NCI-H1048 (cell line): ENCODE measurements around the gene PCSK5.
"Not testable (repeated sequence)": the region's sequence is repeated elsewhere in the genome, so short reads cannot be mapped to it uniquely, and the experiment has no call there.

Experiments
- DNase-seq: peaks from one replicate; lab custom pipeline; 2025; lab: John Stamatoyannopoulos, UW

PCSK5 gene

DNA sequence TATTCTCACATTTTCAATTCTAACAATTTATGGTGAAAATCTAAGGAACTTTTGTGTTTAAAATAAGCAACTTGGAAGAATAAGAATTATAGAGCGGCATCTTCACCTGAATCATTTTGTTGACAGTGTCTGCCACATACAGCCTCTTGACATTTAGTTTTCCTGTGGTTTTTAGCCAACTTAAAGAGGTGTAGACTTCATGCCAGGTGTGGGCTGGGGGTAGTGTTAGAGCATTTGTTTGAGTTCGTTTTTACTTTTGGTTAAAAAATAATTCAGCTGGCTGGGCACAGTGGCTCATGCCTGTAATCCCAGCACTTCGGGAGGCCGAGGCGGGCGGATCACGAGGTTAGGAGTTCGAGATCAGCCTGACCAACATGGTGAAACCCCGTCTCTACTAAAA lies 72.8 kb downstream of the PCSK5 start:
- not testable (repeated sequence) for DNase-seq

DNA sequence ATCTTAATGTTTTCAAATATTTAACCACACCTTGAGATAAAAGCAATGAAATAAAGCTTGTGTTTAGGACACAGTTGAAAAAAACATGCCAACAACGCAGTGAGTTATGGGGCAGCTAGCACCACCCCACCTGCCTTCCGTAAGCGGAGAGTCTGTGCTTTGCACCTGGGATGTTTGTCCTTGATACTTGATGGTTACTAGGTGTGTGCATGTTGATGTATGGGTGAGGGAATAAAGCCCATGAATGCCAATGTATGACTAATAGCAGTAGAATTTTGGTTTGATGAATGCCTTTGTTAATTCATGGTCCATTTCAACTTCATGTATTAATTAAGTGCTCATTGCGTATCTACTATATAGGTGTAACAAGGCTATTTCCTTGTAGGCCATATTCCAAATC lies 74.0 kb downstream of the PCSK5 start:
- no peak for DNase-seq

DNA sequence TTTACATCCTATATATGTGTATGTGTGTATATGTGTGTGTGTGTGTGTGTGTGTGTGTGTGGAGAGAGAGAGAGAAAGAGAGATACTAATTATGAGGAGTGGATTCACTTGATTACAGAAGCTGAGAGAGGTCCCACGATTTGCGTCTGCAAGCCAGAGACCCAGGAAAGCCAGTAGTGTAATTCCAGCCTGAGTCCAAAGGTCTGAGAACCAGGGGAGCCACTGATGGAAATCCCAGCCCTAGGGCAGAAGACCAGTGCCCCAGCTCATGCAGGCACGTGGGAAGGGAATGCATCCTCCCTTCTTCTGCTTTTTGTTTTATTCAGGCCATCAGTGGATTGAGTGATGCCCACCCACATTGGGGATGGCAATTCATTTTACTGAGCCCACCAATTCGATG lies 74.8 kb downstream of the PCSK5 start:
- DNase-seq = no peak

DNA sequence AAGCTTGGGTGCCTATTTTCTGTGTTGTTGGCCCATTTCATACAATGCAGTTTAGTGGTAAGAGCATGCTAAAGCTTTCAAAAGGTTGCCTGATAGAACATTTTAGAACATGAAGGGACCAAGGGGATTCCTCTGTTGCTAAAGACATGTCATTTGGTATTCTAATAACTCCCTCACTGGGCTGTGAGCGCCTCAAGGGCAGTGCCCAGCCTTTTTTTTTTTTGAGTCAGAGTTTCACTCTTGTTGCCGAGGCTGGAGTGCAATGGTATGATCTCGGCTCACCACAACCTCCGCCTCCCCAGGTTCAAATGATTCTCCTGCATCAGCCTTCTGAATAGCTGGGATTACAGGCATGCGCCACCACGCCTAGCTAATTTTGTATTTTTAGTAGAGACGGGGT lies 77.1 kb downstream of the PCSK5 start:
- no peak for DNase-seq

DNA sequence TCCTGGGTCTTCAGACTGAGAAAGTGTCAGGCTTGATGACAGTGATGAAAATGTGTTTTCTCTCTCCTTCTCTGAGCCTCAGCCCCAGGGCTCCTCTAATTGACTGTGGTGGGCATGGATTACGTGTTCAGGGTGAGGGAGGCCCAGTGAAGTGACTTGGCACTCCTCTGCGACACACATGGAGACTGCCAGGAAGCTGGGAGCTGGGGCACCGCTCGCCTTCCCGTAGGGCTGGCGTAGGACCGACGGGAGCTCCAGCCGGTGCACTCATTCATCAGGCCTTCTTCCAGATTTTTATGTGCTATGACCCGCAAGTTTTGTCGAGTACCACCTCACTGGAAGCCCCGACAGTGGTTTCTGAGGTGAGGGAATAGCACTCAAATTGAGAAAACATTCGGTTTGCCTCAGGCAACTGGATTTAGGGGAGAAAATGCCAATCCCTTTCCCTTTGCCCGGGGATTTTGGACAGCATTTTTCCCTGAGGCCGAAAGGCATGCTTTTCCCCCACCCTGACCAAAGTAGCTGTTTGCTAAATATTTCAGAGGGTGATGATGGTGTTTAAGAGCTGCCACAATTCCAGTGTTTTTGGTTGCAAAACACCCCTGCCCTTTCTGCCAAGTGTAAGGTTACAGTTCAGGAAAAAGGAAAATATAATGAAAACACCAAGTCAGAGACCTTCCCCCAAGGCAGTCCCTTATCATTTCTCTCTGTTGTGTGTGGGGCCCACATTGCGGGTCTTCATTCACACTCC lies 83.7 kb downstream of the PCSK5 start:
- no peak for DNase-seq

DNA sequence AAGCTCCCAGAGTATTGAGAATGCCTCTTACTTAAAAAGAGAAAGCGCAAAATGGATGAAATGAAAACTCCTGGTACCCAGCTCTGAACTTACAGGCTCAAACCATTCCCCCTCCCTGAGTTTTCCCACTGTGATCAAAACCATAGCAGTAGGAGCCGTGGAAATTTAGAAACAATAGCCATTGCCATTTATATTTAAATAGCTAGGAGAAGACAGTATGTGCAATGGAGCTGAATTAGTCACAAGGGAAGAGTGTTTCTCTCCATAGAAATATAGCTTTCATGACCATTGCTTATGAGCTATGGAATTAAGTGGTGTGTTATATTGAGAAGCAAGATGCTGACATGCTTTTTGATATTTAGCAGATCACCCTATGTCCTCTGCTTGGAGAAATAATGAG lies 84.6 kb downstream of the PCSK5 start:
- DNase-seq = no peak

DNA sequence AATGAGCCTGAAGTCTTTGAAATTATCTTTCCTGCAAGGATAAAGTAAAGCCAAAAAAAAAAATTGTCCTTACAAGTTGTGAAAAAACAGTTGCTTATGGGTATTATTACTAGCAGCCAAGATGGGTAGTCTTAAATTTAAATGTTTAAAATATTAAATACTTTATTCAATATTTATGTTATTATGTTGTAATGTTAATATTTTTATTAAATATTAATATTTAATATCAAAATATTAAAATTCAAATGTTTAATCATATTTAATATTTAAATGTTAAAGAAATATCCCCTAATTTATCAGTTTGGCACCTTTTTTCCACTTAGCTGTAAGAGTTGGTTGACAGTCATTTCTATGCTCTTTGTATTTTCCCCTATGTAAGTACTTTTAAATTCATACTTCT lies 86.1 kb downstream of the PCSK5 start:
- DNase-seq = no peak

DNA sequence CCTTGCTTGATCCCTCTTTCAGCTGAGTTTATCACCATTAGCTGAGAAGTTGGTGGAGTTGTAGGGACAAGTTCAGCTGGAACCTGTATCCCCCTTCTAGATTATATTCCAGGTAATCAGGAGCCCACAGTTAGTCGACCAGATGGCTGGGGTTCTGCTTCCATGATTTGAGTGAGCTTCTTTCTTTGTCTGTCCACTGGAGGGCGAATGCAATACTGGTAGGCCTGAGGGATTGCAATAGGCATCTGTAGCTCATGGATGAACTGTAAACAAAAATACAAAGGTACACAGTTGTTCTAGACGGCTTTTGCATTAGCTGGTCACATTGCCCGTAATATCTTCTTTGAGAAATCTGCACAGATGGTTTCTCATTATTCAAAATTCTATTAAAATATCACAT lies 88.9 kb downstream of the PCSK5 start:
- no peak for DNase-seq

DNA sequence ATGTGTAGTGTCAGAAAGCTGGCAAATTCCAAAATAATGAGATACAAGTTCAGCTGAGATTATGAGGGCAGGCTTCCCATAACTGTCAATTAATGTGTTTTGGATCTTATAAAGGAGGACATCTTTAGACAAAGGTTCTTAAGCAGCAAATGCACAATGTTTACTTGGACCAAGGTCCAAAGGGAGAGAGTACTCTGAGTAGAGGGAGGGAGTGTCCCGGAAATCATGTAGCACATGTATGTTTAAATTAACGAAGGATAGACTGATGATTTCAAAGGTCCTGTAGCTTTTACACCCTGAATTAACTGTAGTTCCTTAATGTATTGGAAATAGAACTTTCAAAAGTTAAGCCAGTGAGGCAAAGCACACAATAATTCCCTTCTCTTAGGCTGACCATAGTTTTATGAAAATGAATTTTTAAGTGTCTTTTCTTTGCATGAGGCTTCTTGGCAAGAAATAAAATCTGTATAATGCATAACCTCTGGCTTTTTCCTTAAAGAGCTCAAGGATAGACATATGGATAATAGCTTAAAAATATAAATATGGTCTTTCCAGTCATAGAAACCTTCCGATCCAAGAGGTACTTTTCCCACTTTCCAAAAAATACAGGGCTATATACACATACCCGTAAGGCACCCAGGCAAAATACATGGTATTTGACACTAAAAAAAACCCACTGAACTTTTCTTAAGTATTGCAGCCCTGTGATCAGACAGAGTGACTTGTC lies 93.0 kb downstream of the PCSK5 start:
- DNase-seq = no peak

DNA sequence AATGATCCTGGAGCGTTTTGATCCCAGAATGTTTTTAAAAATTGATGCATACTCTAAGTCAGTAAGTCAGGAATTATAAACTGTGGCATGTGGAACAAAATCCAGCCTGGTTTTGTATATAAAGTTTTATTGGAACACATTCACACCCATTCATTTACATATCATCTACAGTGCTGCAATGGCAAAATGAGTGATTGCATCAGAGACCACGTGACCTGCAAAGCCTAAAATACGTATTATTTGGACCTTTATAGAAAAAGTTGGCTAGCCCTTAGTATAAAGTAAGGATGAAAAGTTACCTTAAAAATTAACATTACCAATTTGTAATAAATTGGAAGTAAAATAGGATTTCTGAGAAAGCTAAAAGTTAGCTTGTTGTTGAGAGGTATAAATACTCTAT lies 95.0 kb downstream of the PCSK5 start:
- DNase-seq = no peak

DNA sequence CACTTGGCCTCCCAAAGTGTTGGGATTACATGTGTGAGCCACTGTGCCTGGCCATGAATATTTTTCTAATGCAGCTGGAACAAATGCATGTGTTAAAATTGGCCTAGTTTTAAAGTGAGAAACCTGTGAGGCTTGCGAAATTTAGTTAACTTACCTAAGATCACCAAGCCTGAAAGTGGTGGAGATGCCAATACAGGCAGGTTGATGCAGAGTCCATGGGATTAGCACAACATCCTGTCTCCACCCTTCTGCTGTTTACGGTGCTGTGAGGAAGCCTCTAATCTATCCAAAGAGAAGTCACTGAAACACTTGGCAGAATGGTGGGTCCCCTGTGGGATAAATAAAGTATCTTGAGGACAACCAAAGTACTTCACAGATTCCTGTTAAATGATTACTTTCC lies 98.2 kb downstream of the PCSK5 start:
- no peak for DNase-seq

DNA sequence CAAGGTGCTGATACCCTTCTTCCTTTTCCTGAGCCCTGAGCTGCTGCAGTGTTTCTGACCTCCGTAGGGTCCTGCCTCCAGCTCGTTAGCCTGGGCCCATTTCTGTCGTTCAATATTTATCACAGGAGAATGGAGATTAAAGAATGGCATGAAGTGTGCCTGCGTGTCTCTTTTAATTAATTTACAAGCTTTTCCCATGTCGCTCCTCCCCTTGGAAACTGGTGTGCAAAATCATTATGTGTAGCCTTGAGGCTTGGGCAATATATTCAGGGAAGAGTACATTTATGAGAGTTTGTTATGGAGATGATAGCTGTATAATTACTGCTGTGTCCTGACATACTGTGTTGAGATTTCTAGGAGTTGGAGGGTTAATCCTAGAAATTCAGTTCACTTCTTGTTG lies 99.7 kb downstream of the PCSK5 start:
- no peak for DNase-seq

DNA sequence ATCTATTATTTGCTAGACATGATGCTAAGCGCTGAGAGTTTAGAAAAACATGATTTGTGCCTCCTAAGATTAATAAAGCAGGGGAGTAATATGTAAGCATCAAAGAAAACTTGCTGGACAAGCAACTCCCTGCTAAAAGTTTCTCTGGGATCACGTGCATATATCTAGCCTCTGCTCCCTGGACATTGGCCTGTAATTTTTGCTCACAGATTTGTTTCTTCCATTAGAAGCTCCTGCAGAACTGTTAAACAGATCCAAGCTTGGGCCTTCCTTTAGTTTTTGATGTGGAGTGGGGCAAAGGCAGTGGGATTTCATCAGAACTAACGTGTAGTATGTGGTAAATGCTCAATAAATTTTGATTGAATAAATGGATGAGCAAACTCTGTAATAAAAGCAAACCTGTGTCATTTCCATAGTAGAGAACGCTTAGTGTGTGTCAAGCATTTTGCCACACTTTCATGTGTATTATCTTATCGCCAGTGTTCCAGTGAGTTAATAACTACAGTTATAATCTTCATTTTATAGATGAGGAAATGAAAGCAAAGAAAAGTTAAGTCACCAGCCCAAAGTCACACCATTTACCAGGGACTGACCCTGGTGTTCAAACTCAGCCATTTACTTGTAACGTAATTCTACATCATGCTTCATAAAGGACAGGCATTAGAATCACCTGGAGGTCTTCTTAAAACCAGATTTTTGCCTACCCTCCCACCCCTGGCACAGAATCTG lies 100.3 kb downstream of the PCSK5 start:
- no peak for DNase-seq

DNA sequence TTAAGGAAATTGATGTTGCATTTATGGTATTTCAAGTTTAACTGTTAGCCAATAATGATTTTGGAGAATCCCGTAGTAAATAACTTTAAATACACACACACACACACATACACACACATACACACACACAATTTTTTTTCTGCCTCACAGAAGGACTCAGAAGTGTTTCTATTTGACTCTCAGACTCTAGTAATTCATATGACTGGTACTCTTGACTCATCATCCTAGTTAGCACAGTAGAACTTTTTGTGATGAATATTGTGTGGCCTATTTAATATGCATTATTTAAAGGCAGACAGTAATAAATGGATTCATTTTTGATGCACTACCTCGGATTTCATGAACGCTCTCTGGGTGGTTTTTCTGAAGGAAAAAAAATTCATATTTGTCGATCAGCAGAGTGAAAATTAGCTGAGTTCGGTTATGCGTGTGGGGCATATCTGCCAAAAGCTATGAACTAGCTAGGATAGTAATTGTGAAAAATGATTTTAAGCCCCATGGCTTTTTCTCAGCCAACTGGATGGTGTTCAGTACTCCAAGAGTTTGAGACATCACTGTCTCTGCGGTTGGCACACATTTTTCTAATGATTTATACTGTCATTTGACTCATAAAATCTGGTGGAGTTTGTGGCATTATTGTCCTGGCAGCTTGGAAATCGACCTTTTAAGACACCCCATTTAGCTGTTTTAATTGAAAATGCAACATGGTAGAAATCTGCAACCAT lies 102.2 kb downstream of the PCSK5 start:
- no peak for DNase-seq

DNA sequence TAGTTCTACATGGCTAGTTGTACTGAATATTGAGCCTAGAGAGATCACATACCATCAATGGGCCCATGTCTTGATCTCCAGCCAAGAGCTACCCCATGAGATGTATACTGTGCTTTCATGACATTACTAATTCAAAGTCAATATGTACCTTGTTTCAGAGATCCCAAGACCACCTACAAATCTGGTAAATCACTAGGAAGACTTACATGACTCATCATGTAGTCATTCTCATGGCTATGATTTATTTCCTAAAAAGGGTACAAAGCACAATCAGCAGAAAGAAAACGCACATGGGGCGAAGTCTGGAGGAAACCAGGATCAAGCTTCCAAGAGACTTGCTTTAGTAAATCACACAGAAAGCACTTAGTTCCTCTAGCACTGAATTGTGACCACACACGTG lies 103.0 kb downstream of the PCSK5 start:
- DNase-seq = no peak

DNA sequence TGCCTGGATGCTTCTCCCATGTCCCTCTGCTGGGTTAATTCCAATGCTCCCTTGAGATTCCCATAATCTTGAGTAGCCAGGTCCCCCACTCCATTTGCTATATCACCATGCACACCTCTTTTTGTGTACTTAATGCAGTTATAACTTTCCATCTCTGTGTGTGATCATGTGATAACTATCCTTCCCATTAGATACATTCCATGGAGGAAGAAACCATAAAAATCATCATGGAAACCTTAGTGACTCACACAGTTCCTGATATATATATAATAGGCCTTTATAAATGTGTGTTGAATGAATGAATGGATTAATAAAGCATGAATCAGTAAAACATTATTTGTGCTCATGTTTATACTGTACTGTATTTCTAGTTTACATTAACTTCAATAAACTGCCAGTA lies 104.6 kb downstream of the PCSK5 start:
- DNase-seq = no peak

DNA sequence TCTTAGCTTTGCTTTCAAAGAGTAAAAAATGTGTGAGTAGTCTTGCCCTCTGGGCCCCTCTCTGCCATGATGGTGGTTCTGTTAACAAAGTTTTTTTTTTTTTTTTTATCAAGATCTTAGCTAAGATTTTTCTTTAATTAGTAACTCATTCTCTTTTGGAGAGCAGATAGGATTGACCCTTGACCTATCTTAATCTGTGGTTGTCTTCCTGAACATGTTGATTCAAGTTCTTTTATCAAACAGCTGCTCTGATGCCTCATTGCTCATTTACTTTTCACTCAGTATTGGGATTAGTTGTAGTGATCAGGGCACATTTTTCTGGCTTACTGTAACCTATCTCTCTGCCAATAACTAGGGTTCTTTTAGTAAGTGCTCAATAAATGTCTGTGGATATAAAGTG lies 106.3 kb downstream of the PCSK5 start:
- DNase-seq = no peak

DNA sequence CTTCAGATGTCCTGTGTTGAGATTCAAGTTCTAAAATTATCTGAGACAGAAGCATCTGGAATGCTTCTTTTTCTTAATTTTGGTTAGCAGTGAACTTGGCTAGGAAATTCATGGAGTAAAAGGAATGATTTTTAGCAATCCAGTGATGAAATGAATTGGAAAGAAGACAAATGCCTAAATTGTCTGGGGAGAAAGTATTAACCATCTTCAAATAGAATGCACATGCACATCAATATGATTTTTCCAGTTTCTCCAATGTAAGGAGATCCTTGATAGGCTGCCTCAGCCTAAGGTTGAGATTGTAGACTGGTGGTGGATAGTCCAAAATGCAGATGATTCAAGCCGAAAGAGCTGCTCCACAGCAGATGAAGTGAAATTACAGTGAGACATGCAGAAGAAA lies 106.7 kb downstream of the PCSK5 start:
- no peak for DNase-seq

DNA sequence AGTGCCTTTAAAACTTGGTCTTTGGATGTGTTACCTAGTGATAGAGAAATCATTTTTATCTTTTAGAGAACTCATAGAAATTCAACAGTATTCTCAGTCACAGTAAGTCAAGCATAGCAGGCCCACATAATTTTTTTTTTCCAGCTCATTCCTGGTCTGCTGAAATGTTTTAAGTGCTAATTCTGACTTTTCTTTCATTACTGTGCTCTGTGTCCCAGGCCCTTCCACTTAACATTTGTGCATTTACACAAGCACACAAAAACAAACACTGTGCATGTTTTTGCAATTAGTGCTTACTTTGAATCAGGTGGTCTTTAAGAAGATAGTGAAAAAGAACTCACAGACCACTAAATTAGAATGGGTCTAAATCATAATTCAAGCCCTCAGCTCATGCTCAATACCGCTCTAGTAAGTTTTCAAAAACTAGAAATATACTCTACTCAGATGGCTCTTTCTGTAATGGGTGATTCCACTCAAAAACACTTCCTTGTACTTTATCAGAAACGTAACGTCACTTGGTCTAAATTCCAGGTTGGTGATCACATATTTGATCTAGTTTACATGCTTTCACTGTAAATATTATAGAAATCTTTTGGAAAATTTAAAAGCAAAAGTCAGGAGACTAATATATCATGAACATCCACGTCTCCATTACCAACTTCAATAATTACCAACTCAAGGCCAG lies 107.8 kb downstream of the PCSK5 start:
- DNase-seq = no peak

DNA sequence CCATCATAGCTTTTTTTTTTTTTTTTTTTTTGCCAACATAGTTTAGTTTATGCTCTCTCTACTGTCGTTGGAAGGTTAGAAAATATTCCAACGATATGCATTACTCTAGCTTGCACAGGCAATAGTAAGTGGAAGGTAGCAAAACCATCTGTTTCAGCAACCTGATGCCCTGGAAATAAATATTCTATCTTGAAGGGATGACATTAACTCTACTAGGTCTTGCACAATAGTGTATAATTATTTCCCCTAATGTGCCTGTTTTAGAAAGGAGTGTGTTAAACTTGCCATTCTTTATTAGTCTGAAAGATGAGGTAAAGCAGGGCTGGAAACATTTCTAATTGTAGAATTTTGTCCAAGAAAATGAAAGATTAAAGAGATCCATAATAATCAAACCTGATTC lies 111.0 kb downstream of the PCSK5 start:
- no peak for DNase-seq

DNA sequence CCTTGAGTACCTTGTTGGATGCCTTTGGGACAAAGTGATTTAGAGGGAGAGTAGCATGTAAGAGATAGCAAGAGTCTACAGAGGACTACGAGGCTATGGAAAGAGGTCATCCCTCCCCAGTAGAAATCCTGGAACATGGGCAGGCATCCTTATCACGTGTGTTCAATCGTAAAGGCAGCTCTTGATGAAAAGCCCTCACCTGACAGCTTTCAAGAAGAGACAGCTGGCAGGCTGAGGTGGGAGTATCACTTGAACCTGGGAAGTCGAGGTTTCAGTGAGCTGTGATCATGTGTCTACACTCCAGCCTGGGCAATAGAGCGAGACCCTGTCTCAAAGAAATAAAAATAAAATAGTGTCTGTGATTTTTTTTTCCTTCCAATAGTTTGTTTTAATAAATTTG lies 112.6 kb downstream of the PCSK5 start:
- no peak for DNase-seq

DNA sequence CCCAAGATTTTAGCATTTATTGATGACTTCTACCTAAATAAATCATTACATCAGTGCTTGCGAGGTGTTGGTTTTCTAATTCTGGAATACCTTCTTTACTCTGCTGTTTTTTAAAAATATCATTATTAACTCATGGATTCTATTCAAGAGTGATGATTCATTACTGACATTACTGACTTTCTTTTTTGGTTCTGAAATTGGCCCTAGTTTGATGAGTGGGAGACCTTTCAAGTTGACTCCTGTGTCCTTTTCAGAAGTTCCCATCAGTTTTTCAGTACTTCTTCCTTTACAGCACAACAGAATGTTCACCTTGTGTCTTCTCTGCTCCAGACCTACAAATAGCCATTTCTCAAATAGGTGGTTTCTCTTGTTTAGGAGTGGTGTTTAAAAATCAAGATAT lies 114.1 kb downstream of the PCSK5 start:
- DNase-seq = no peak
